Measurements from ENCODE around the gene ATAD3B. TPM values are rescaled to one million over a fixed set of nuclear protein-coding genes. Genes with fewer than 3 reads are reported as not detected.
"Not testable (repeated sequence)": the region's sequence is repeated elsewhere in the genome, so short reads cannot be mapped to it uniquely, and the experiment has no call there.

The ATAD3B gene
- total and polyA plus RNA-seq, 12 donors = 5.3 to 33.3 (median 7.1) TPM

DNA sequence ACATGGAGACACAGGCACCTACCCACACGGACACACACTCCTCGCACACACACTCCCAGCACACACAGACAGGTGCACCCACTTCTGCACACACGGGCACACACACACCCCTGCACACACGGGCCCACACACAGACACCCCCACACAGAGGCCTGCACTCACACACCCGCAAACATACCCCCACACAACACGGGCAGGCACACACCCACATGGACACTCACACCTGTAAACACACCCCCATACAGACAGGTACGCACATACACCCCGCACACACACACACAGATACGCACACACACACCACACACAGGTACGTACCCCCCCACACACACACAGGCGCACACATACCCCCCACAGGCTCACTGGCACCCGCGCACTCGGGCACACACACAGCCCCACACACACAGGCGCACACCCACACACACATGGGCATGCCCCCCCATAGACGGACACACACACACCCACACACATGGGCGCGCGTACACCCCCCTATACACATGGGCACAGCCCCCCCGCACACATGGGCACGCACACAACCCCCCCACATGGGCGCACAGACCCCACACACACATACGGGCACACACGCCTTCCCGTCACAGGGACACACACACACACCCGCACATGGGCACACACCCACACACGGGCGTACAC is 46.5 kb downstream of the ATAD3B start:
- TF ChIP-seq, protein P1, sequence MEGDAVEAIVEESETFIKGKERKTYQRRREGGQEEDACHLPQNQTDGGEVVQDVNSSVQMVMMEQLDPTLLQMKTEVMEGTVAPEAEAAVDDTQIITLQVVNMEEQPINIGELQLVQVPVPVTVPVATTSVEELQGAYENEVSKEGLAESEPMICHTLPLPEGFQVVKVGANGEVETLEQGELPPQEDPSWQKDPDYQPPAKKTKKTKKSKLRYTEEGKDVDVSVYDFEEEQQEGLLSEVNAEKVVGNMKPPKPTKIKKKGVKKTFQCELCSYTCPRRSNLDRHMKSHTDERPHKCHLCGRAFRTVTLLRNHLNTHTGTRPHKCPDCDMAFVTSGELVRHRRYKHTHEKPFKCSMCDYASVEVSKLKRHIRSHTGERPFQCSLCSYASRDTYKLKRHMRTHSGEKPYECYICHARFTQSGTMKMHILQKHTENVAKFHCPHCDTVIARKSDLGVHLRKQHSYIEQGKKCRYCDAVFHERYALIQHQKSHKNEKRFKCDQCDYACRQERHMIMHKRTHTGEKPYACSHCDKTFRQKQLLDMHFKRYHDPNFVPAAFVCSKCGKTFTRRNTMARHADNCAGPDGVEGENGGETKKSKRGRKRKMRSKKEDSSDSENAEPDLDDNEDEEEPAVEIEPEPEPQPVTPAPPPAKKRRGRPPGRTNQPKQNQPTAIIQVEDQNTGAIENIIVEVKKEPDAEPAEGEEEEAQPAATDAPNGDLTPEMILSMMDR (IDR thresholded peaks at IDR 0.05) = no peak
- Histone ChIP-seq H3K4me1 (peaks cover 0 to under 1% (median 0%) of the 10 kb centered on the region in 9 donors), H3K27me3 (no peaks in the 10 kb centered on the region), H3K4me3 (no peak overlapping the region), H3K9me3 (no peaks in the 10 kb centered on the region), H3K27ac (no peak overlapping the region), H3K36me3 (peaks cover 0 to 63% (median 12%) of the 10 kb centered on the region in 9 donors)
- ATAC-seq (no peak), DNase-seq (no peak)
- intact Hi-C loops (cut with DNase I) = no loop called here
- 95 to 96% methylated on average over 27 to 28 of the region's 28 CpGs for WGBS, 2 donors

DNA sequence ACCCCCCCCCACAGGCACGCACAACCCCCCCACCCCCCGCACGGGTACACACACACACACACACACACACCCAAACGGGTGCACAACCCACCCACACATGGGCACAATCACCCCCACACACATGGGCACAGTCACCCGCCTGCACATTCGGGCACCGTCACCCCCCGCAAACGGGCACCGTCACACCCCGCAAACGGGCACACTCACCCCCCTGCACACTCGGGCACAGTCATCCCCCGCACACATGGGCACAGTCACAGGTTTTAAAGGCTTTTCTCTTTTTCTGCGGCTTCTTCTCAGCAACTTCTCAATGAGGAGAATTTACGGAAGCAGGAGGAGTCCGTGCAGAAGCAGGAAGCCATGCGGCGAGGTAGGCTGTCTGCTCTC is 47.0 kb downstream of the ATAD3B start:
- WGBS, 2 donors = 93% methylated on average over 13 to 19 of the region's 19 CpGs
- H3K9me3 ChIP-seq; DNase-seq; H3K27me3 ChIP-seq; H3K27ac ChIP-seq; intact Hi-C loops (cut with DNase I); ATAC-seq; H3K4me1 ChIP-seq; H3K4me3 ChIP-seq: not testable (repeated sequence)
- peaks cover 0 to 68% (median 12%) of the 10 kb centered on the region in 9 donors for H3K36me3 ChIP-seq

DNA sequence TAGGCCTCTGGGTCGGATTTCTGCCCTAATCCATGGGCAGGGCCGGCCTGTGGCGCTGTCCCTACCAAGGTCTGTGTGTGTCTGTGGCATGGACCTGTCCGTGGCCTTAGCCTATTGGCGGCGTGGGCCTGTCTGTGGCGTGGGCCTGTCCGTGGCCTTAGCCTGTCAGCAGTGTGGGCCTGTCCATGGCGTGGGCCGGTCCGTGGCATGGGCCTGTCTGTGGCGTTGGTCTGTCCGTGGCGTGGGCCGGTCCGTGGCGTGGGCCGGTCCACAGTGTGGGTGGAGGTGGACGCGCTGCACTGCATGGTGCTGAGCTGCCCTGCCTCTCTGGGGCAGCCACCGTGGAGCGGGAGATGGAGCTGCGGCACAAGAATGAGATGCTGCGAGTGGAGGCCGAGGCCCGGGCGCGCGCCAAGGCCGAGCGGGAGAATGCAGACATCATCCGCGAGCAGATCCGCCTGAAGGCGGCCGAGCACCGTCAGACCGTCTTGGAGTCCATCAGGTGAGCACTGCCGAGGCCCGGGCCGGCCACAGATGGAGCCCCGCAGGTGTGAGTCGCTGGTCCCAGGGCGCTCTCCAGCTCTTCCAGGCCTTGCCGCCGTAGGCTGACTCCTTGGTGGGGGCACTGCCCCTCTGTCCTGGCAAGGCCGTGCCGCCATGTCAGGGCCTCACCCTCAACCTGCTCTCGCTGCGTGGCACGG is 48.4 kb downstream of the ATAD3B start:
- H3K9me3 ChIP-seq; H3K27me3 ChIP-seq; H3K27ac ChIP-seq; H3K4me1 ChIP-seq; DNase-seq; H3K4me3 ChIP-seq; intact Hi-C loops (cut with DNase I): not testable (repeated sequence)
- peak in 3 of 8 donors; percentile 22 to 29 (median 25) for ATAC-seq
- 97 to 98% methylated on average over 38 to 51 of the region's 51 CpGs for WGBS, 2 donors
- peaks cover 0 to 71% (median 12%) of the 10 kb centered on the region in 9 donors for H3K36me3 ChIP-seq

DNA sequence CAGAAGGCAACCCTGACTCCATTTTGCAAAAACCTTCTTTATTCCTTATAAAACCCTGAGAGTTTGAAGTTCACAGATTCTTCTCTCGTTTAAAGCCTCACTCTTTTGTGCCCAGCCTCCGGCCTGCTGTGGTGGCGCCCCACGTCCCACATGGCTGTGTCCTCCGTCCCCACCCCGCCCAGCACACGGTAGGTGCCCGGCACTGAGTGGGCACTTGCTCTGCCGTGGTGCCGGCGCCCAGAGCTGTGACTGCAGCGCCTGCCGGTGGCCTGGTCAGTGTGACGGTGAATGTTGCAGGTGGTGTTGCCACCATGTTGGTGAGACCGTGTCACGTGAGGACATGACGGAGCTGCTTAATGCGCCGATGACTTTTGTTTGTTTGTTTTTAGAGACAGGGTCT is 49.8 kb downstream of the ATAD3B start:
- DNase-seq (no peak), ATAC-seq (no peak)
- intact Hi-C loops (cut with DNase I) = no loop called here
- H3K9me3 ChIP-seq = no peaks in the 10 kb centered on the region
- no peaks in the 10 kb centered on the region for H3K4me1 ChIP-seq
- no peak overlapping the region for H3K4me3 ChIP-seq
- WGBS, 2 donors = 93 to 95% methylated on average over 19 of the region's 19 CpGs
- no peak overlapping the region for H3K27ac ChIP-seq
- peaks cover 0 to 76% (median 16%) of the 10 kb centered on the region in 9 donors for H3K36me3 ChIP-seq
- no peaks in the 10 kb centered on the region for H3K27me3 ChIP-seq
- TF ChIP-seq, protein P1 (IDR thresholded peaks at IDR 0.05) = no peak

DNA sequence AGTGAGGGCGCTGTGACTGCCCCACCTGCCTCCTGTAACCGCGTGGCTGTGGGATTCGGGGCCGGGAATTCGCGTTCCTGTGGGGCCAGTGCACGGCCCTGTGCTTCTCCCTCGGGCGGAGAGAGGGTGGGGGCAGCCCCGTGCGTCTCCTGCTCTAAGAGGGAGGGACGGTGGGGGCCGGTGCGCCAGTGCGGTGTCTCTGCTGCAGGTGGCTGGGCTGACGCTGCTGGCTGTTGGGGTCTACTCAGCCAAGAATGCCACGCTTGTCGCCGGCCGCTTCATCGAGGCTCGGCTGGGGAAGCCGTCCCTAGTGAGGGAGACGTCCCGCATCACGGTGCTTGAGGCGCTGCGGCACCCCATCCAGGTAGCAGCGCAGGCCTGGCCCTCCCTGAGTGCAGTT is 51.0 kb downstream of the ATAD3B start:
- H3K27ac ChIP-seq; H3K27me3 ChIP-seq; DNase-seq; H3K4me3 ChIP-seq; intact Hi-C loops (cut with DNase I); H3K4me1 ChIP-seq; ATAC-seq; H3K9me3 ChIP-seq: not testable (repeated sequence)
- H3K36me3 ChIP-seq = peaks cover 0 to 77% (median 16%) of the 10 kb centered on the region in 9 donors
- 93 to 94% methylated on average over 30 of the region's 30 CpGs for WGBS, 2 donors

DNA sequence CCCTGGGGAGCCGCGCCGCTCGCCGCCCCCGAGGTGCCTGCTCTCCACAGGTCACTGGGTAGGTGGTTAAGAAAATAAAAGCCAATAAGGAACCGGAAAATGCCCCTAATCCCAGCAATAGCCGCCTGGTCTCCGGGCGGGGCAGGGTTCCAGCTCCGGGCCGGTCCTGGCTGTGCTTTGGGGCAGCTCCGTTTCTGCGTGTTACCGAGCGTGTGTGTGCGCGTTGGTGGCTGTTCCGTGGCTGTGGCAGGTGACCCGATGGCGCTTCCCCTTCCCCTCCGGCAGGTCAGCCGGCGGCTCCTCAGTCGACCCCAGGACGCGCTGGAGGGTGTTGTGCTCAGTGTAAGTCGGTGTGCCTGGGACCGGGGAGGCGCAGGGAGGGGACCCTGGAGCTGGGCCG is 51.7 kb downstream of the ATAD3B start:
- H3K27me3 ChIP-seq; DNase-seq; H3K4me1 ChIP-seq; intact Hi-C loops (cut with DNase I); H3K27ac ChIP-seq; H3K9me3 ChIP-seq; H3K4me3 ChIP-seq; ATAC-seq: not testable (repeated sequence)
- H3K36me3 ChIP-seq = peaks cover 0 to 77% (median 16%) of the 10 kb centered on the region in 9 donors
- WGBS, 2 donors = 96 to 97% methylated on average over 31 of the region's 31 CpGs

DNA sequence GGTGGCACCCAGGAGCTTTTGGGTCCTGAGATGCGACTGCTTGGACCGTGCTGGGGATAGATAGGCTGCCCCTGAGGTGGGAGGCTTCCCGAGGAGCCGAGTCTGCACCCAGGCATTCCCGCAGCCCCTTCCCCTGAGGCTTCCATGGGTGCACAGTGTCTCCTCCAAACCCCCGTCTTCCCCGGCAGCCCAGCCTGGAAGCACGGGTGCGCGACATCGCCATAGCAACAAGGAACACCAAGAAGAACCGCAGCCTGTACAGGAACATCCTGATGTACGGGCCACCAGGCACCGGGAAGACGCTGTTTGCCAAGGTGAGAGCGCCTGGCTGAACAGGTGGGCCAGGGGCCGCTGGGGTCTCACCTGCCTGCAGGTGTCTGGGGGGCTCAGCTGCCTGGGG is 52.1 kb downstream of the ATAD3B start:
- H3K4me1 ChIP-seq; ATAC-seq; intact Hi-C loops (cut with DNase I); H3K4me3 ChIP-seq; DNase-seq; H3K27ac ChIP-seq; H3K9me3 ChIP-seq; H3K27me3 ChIP-seq: not testable (repeated sequence)
- peaks cover 0 to 78% (median 16%) of the 10 kb centered on the region in 9 donors for H3K36me3 ChIP-seq
- WGBS, 2 donors = 94% methylated on average over 17 of the region's 17 CpGs

DNA sequence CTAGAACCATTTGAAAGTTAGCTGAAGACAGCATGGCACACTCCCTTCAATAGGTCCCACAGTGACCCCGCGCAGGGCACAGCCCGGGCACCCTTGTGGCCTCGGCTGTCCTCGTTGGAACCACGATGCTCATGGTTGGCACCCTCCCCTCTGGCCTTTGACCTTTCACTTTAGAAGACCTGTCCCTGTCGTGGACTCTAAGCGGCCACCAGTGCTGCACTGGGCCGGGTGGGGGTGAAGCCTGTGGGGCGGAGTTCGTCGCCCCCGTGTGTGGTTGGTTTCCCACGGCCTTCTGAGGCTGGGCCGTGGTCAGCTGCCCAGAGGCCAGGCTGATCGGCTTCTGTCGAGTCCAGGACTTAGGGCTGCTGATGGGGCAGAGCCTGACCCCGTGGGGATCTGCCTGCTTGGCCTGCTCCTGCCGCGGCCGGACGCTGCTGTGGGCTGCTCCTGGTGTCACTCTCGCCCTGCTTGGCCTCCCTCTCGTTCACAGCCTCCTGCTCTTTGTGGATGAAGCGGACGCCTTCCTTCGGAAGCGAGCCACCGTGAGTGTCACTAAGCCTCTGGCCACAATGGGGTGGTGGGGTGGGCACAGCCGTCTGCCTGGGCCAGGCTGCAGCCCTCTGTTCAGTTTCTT is 53.3 kb downstream of the ATAD3B start:
- H3K4me3 ChIP-seq; H3K9me3 ChIP-seq; ATAC-seq; intact Hi-C loops (cut with DNase I); H3K27ac ChIP-seq; H3K4me1 ChIP-seq; DNase-seq; H3K27me3 ChIP-seq: not testable (repeated sequence)
- peaks cover 0 to 83% (median 16%) of the 10 kb centered on the region in 9 donors for H3K36me3 ChIP-seq
- WGBS, 2 donors = 93 to 95% methylated on average over 24 to 26 of the region's 30 CpGs

DNA sequence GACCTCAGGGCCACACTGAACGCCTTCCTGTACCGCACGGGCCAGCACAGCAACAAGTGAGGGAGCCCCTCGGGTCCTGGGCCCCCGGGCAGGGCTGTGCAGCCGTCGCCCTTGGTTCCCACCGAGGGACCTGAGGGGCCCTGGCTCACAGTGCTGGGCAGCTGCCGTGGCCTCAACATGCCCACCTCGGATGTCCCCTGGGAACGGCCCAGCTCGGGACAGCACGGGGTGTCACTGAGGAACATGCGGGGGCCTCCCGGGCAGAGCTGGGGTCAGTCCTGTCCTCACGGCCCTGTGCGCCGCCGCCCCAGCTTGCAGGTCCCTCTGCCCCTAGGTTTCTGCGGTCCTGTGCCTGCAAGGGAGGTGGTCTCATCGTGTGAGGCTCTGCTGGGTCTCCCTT is 54.9 kb downstream of the ATAD3B start:
- H3K27ac ChIP-seq; H3K4me1 ChIP-seq; intact Hi-C loops (cut with DNase I); H3K27me3 ChIP-seq; DNase-seq; H3K4me3 ChIP-seq: not testable (repeated sequence)
- peak in 1 of 8 donors; percentile 6 for ATAC-seq
- WGBS, 2 donors = 93% methylated on average over 16 to 18 of the region's 21 CpGs
- Histone ChIP-seq H3K36me3 (peaks cover 0 to 71% (median 6%) of the 10 kb centered on the region in 9 donors), H3K9me3 (peaks cover 0 to 10% (median 0%) of the 10 kb centered on the region in 11 donors)
